Activated naive CD4-positive, alpha-beta T cell treated with anti-CD3 and anti-CD28 coated beads, Interleukin-2, amount 50 U/mL, for 16 hours (primary cell): ENCODE data around the gene TBRG4.

ENCODE experiments used
- DNase-seq: peaks from one replicate; pipeline ENCODE4 v3.0.0-alpha.2; 2020

The TBRG4 gene

GRCh38 chr7:45088146-45088701, 23.3 kb downstream of the TBRG4 start:
- DNase-seq: no peak

- DNase-seq: no peak
Observed at GRCh38 chr7:45087301-45088145, 24.0 kb downstream of the TBRG4 start.

GRCh38 chr7:45086331-45087065, 25.0 kb downstream of the TBRG4 start:
- no peak for DNase-seq

- no peak for DNase-seq
Observed at GRCh38 chr7:45085619-45086200, 25.8 kb downstream of the TBRG4 start.

- no peak for DNase-seq
Observed at GRCh38 chr7:45084901-45085618, 26.4 kb downstream of the TBRG4 start.

- no peak for DNase-seq
Observed at GRCh38 chr7:45084336-45084735, 27.2 kb downstream of the TBRG4 start.

GRCh38 chr7:45082831-45083331, 28.6 kb downstream of the TBRG4 start:
- DNase-seq: no peak

GRCh38 chr7:45082031-45082830, 29.3 kb downstream of the TBRG4 start:
- no peak for DNase-seq

- DNase-seq: no peak
Observed at GRCh38 chr7:45081670-45081974, 29.9 kb downstream of the TBRG4 start.

- DNase-seq: no peak
Observed at GRCh38 chr7:45080958-45081669, 30.4 kb downstream of the TBRG4 start.

- DNase-seq: no peak
Observed at GRCh38 chr7:45080265-45080957, 31.1 kb downstream of the TBRG4 start.

GRCh38 chr7:45078125-45078681, 33.3 kb downstream of the TBRG4 start:
- DNase-seq: no peak

GRCh38 chr7:45077579-45077978, 33.9 kb downstream of the TBRG4 start:
- no peak for DNase-seq

GRCh38 chr7:45076946-45077345, 34.6 kb downstream of the TBRG4 start:
- no peak for DNase-seq

- DNase-seq: no peak
Observed at GRCh38 chr7:45075871-45076796, 35.4 kb downstream of the TBRG4 start.

- no peak for DNase-seq
Observed at GRCh38 chr7:45075355-45075644, 36.2 kb downstream of the TBRG4 start.

- no peak for DNase-seq
Observed at GRCh38 chr7:45074528-45075354, 36.8 kb downstream of the TBRG4 start.

- no peak for DNase-seq
Observed at GRCh38 chr7:45073786-45074527, 37.5 kb downstream of the TBRG4 start.
